Retina (tissue), 1 donor: ENCODE data around the gene TST.

Experiments used
- DNase-seq: peaks from one replicate; pipeline ENCODE4 v3.0.0-alpha.2; 2016

TST gene

GRCh38 chr22:37030560-37031281 is 11.5 kb upstream of the TST start:
- DNase-seq: no peak

DNA sequence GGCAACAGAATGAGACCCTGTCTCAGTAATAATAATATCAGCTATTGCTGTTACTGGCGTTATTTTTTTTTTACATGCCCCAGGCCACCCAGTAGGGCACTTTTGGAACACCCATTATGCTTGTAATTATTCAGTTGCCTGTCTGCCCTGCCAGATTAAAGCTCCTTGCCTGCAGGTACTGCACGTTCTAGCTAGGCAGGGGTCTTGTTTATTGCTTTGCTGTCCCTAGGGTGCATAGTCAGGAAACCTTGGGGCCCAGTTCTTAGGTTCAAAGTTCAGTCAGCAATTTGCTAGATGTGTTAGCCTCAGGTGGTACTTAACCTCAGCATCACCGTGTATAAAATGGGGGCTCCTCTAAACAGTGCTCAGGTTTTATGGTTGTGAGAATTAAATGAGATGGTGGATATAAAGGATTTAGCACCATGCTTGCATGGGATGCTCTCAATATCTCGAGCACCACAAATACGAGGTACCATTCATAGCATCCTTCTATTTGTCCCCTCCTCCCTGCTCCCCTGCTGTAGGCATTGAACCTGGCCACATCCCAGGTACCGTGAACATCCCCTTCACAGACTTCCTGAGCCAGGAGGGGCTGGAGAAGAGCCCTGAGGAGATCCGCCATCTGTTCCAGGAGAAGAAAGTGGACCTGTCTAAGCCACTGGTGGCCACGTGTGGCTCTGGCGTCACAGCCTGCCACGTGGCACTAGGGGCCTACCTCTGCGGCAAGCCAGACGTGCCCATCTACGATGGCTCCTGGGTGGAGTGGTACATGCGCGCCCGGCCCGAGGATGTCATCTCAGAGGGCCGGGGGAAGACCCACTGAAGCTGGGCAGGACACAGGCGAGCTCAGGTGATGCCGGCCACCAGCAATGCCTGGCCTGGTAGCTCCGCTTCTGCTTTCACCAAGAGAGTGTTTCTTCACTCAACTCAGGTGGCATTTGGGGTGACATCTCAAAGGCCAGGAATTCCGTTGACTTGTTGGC is 9.7 kb upstream of the TST start:
- no peak for DNase-seq

DNA sequence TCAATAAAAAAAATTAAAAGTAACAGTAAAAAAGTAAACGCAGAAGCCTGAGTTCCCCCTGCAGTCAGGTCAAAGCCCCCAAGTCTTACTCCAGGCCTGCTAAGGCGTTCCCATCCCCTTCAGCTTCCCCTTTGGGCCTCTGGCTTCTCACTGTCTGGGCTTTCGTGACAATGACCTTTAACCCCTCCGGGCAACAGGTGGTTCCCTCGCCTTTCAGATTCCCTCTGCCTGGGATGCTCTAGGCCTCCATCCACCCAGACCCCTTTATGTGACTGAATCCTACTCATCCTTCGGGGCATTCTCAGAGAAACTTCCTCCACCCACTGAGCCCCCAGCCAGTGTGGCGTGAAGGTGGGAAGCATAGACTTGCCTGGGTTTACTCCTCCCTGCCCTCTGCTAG is 8.3 kb upstream of the TST start:
- DNase-seq: no peak

DNA sequence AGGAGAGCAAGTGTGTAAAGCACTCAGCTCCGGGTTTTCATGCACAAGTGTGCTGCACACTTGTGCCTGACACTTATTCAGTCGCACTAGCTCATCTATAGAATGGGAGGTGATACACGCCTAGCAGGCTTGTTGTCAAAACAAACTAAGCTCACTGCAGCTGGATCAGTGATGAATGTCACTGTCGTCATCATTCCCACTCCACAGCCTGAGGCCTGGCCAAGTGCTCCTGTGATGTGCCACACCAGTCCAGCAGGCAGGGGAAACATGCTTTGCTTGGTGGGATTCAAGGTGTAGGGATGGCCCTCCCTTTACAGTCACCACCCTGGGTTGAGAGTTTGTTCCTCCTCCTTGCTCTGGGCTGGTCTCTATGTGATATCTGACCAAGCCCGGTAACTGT is 7.1 kb upstream of the TST start:
- no peak for DNase-seq

DNA sequence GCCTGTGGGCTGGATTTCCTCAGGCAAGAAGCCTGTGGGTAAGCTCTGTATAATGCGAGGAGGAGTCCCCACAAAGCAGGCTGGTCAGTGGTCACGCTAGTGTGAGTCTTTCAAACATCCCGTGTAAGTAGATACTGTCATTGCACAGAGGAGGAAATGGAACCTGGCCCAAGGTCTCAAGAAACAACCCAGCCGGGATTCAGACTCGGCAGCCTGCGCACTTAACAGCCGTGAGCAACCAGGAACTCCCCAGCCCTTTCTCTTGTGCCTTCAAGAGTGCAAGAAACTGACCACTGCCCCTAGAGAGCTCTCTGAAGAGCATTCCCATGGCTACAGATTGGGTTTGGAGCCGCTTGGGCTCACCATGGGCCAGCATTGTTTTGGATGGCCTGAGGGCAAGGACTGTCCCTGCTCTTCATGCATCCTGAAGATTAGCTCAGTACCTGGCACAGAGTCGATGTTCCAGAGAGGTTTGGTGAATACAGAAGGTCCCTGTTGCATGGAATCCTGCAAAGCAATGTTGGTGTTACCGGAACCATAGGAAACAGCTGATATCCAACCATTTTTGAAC is 6.3 kb upstream of the TST start:
- no peak for DNase-seq

- no peak for DNase-seq
Measured at GRCh38 chr22:37024339-37025157, 5.3 kb upstream of the TST start.

DNA sequence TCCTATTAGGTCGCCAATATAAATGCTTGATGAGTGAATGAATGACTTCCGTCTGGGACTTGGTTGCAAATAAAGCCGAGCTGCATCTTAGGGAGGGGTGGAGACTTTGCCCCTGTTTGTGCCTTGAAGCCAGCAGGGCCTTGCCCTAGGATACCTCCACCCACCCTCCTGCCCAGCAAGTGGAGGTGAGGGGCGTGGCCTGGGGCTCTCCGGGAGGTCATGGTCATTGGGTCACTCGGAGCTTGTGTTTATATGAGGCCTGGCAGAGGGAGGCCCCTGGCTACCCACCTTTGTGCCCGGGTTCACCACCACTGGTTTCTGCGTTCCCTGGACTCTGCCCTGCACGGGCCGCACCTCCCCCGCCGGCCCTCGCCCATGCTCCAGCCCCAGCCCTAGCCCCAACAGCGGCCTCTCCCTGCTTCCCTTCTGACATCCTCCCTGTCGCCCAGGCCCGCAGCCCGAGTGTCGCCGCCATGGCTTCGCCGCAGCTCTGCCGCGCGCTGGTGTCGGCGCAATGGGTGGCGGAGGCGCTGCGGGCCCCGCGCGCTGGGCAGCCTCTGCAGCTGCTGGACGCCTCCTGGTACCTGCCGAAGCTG is 4.6 kb upstream of the TST start:
- DNase-seq: no peak

- no peak for DNase-seq
Measured at GRCh38 chr22:37022483-37023337, 3.5 kb upstream of the TST start.

- DNase-seq: peak; percentile 44
Measured at GRCh38 chr22:37021710-37022482, 2.6 kb upstream of the TST start.

GRCh38 chr22:37021041-37021440 is 1.8 kb upstream of the TST start:
- no peak for DNase-seq

GRCh38 chr22:37020192-37020479 is 889 bp upstream of the TST start:
- DNase-seq: no peak

DNA sequence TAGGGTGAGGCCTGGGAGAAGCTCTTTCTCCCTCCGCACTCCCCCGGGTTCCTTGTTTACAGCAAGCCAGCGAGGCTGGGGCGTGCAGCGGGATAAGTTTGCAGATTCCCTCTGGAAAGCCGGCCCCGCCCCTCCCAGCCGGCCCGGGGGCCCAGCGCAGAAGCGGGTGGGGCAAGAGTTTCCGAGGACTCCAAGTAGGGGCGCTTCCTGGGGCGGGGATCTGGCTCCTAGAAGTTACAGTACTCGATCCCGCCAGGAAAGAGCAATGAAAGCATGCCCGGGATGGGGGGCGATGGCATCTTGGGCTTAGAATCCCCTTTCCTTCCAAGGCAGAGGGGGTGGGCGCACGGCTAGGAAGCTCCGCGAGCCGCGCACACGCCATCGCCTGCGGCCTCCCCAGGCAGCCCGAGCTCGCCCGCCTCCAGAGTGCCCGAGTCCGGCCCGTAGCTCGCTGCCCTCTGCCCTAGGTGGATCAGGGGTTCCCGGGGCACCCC is 385 bp downstream of the TST start:
- DNase-seq: peak; percentile 80

- DNase-seq: no peak
Measured at GRCh38 chr22:37018086-37018814, 997 bp downstream of the TST start.

- DNase-seq: no peak
Measured at GRCh38 chr22:37017356-37017755, 1.9 kb downstream of the TST start.

DNA sequence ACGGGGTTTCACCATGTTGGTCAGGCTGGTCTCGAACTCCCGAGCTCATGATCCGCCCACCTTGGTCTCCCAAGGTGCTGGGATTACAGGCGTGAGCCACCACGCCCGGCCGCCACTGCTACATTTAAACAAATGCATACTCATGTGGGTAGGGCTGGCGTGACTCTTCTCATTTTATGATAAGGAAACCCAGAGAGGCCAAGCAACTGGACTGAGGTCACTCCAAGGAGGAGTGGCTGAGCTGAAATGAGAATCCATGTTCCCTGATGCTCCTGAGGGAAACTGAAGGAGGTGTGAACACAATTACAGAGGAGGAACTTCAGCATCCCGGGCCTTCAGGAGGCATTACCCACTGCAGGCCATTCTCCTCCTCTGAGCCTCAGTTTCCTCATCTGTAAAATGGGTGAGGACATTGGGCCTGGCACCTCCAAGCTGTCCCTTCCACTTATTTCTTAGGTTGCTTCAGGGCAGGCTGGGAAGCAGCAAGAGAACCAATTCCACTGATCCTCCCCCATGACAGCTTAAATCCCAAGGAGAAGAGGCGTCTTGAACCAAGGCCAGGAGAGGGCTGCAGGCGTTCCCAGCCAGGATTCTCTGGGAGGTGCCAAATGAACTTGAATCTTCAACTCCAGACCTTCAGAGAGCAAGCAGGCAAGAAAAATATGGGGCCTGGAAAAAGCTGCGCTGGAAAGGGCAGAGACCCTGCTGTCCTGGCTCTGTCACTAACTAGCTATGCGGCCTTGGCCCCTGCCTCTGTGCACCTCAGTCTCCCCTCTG is 2.9 kb downstream of the TST start:
- DNase-seq: no peak

DNA sequence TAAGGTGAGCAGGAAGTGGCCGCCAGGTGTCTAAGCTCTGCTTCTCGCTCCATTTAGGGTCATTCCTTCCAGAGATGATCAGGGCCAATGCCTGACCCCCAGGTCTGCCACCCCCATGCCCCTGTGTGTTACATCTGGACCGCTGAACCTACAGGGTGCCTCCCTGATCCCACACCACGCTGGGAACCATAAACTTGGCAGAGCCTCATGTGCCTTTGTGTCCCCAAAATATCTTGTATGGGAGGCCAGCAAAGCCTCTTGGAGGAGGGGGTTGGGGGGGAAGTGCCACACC is 3.7 kb downstream of the TST start:
- DNase-seq: no peak

GRCh38 chr22:37014835-37015586 is 4.2 kb downstream of the TST start:
- no peak for DNase-seq

- DNase-seq: no peak
Measured at GRCh38 chr22:37014415-37014806, 4.8 kb downstream of the TST start.

DNA sequence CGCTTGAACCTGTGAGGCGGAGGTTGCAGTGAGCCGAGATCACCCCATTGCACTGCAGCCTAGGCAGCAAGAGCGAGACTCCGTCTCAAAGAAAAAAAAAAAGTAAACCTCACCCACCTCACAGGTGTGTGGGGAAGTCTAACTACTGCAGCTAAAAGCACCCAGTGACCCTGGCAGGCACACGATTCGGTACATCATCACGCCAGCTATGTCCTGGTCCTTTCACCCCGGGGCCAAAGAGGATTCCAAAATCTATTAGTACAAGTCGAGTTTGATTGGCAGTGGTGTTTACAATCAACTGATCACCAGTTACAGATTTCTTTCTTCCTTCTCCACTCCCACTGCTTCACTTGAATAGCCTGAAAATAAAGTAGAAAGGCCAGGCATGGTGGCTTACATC is 6.3 kb downstream of the TST start:
- no peak for DNase-seq
